ENCODE results near the gene KRTAP10-12.

KRTAP10-12 gene

DNA sequence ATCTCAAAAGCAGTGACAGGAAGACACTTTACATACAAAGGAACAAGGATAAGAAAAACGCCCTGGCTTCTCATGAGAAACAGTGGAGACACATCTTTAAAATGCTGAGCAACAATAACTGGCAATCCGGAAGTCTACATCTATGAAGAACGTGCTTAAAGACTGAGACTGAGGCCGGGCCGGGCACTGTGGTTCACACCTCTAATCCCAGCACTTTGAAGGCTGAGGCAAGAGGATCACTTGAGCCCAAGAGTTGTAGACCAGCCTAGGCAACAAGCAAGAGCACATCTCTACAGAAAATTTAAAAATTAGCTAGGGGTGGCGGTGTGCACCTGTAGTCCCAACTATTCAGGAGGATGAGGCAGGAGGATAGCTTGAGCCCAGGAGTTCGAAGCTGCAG is 12.9 kb upstream of the KRTAP10-12 start:
- no peak for TF ChIP-seq TCF12 (IDR thresholded peaks at IDR 0.05; ENCODE audit: low read depth)
- TF ChIP-seq EGR1 (IDR thresholded peaks at IDR 0.05), result no peak
- TF ChIP-seq, protein P1, sequence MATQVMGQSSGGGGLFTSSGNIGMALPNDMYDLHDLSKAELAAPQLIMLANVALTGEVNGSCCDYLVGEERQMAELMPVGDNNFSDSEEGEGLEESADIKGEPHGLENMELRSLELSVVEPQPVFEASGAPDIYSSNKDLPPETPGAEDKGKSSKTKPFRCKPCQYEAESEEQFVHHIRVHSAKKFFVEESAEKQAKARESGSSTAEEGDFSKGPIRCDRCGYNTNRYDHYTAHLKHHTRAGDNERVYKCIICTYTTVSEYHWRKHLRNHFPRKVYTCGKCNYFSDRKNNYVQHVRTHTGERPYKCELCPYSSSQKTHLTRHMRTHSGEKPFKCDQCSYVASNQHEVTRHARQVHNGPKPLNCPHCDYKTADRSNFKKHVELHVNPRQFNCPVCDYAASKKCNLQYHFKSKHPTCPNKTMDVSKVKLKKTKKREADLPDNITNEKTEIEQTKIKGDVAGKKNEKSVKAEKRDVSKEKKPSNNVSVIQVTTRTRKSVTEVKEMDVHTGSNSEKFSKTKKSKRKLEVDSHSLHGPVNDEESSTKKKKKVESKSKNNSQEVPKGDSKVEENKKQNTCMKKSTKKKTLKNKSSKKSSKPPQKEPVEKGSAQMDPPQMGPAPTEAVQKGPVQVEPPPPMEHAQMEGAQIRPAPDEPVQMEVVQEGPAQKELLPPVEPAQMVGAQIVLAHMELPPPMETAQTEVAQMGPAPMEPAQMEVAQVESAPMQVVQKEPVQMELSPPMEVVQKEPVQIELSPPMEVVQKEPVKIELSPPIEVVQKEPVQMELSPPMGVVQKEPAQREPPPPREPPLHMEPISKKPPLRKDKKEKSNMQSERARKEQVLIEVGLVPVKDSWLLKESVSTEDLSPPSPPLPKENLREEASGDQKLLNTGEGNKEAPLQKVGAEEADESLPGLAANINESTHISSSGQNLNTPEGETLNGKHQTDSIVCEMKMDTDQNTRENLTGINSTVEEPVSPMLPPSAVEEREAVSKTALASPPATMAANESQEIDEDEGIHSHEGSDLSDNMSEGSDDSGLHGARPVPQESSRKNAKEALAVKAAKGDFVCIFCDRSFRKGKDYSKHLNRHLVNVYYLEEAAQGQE (IDR thresholded peaks at IDR 0.05; ENCODE audit: low read depth), result no peak
- TF ChIP-seq EP300 (IDR thresholded peaks at IDR 0.05; ENCODE audit: borderline replicate concordance), result no peak
- TF ChIP-seq CREB1 (IDR thresholded peaks at IDR 0.05; ENCODE audit: low read depth), result no peak
- TF ChIP-seq RAD21 (IDR thresholded peaks at IDR 0.05; ENCODE audit: low read depth), result no peak
- no peak for TF ChIP-seq ZBTB7A (IDR thresholded peaks at IDR 0.05; ENCODE audit: low read depth)
- TF ChIP-seq YY1 (IDR thresholded peaks at IDR 0.05; ENCODE audit: low read depth), result no peak
- no peak for TF ChIP-seq CEBPB (IDR thresholded peaks at IDR 0.05)
- TF ChIP-seq, protein P2, sequence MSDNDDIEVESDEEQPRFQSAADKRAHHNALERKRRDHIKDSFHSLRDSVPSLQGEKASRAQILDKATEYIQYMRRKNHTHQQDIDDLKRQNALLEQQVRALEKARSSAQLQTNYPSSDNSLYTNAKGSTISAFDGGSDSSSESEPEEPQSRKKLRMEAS (IDR thresholded peaks at IDR 0.05), result no peak
- no peak for TF ChIP-seq TAF1 (IDR thresholded peaks at IDR 0.05; ENCODE audit: low read depth)
- no peak for TF ChIP-seq TEAD4 (IDR thresholded peaks at IDR 0.05)
- no peak for TF ChIP-seq FOXM1 (IDR thresholded peaks at IDR 0.05; ENCODE audit: borderline replicate concordance, low read depth)
- no peak for TF ChIP-seq NFIC (IDR thresholded peaks at IDR 0.05)
- TF ChIP-seq, protein P3, sequence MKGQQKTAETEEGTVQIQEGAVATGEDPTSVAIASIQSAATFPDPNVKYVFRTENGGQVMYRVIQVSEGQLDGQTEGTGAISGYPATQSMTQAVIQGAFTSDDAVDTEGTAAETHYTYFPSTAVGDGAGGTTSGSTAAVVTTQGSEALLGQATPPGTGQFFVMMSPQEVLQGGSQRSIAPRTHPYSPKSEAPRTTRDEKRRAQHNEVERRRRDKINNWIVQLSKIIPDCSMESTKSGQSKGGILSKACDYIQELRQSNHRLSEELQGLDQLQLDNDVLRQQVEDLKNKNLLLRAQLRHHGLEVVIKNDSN (IDR thresholded peaks at IDR 0.05), result no peak

DNA sequence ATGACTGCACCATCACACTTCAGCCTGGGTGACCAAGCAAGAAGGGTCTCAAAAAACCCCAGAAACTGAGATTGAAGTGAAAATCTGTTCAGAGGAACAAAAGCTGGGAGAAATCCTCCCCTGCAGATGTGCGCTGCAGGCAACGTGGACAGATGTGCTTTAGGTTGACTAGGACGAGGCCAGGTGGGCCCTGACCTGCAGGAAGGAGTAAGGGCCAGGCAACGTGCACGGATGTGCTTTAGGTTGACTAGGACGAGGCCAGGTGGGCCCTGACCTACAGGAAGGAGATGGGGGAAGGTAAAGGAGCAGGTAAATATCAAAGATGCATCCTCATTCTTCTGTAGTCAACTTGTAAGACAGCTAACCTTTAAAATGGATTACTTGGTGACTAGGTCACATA is 12.5 kb upstream of the KRTAP10-12 start:
- TF ChIP-seq TAF1 (IDR thresholded peaks at IDR 0.05; ENCODE audit: low read depth) (no peak), ZBTB7A (IDR thresholded peaks at IDR 0.05; ENCODE audit: low read depth) (no peak), EGR1 (IDR thresholded peaks at IDR 0.05) (no peak), YY1 (IDR thresholded peaks at IDR 0.05; ENCODE audit: low read depth) (no peak), TEAD4 (IDR thresholded peaks at IDR 0.05) (no peak), EP300 (IDR thresholded peaks at IDR 0.05; ENCODE audit: borderline replicate concordance) (no peak)
- TF ChIP-seq, protein P2 (IDR thresholded peaks at IDR 0.05), result no peak
- TF ChIP-seq, protein P1 (IDR thresholded peaks at IDR 0.05; ENCODE audit: low read depth), result no peak

DNA sequence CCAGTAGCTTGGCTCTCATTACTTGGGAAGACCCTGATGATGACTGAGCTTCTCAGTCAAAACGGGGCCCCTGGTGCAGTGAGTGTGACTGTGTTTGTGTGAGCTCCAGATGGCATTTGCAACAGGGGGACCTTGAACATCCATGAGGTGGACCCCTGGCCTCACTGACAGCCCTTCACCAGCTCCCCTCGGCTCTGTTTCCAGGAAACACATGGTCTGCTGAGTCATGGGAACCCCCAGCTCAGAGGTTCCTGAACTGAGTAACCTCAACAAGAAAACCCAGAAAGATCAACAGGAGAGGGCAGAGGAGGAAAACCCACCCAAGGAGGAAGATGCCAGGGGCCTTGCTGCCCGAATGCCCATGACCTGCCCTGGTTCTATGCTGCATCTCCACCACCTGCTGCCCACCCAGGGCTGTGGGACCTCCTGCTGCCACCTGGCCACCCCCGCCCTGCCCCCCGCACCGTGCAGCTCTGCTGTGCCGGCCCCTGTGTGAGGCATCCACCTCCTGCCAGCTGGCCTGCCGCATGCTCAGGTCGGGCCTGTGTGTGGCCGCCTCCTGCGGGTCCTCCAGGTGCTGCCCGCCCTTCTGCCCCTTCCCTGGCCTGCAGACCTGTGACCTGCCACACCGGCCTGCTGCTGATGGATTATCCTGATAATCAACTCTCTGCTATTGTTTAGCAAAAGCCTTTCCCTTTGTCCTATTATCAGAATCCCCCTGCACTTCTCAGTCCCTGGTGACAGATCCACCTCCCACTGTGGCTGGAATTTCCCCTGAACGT is 10.8 kb upstream of the KRTAP10-12 start:
- TF ChIP-seq EGR1 (IDR thresholded peaks at IDR 0.05), result no peak
- no peak for TF ChIP-seq TAF1 (IDR thresholded peaks at IDR 0.05; ENCODE audit: low read depth)
- TF ChIP-seq EP300 (IDR thresholded peaks at IDR 0.05; ENCODE audit: borderline replicate concordance), result no peak
- no peak for TF ChIP-seq RAD21 (IDR thresholded peaks at IDR 0.05; ENCODE audit: low read depth)
- no peak for TF ChIP-seq NFIC (IDR thresholded peaks at IDR 0.05)
- no peak for TF ChIP-seq TEAD4 (IDR thresholded peaks at IDR 0.05)
- TF ChIP-seq, protein P3 (IDR thresholded peaks at IDR 0.05), result no peak
- no peak for TF ChIP-seq FOXM1 (IDR thresholded peaks at IDR 0.05; ENCODE audit: borderline replicate concordance, low read depth)
- TF ChIP-seq, protein P1 (IDR thresholded peaks at IDR 0.05; ENCODE audit: low read depth), result no peak
- TF ChIP-seq YY1 (IDR thresholded peaks at IDR 0.05; ENCODE audit: low read depth), result no peak
- TF ChIP-seq, protein P2 (IDR thresholded peaks at IDR 0.05), result no peak
- no peak for TF ChIP-seq CREB1 (IDR thresholded peaks at IDR 0.05; ENCODE audit: low read depth)
- TF ChIP-seq ZBTB7A (IDR thresholded peaks at IDR 0.05; ENCODE audit: low read depth), result no peak

Measured in Ishikawa (cell line).